Epithelial cell of proximal tubule (primary cell): Measurements from ENCODE around the gene IFITM10. TPM values are rescaled to one million over a fixed set of nuclear protein-coding genes. Genes with fewer than 3 reads are reported as not detected.

ENCODE experiments used
- DNase-seq: peaks from one replicate; pipeline ENCODE4 v3.0.0-alpha.2; 2011; ENCODE audit warnings: low read depth
- H3K4me3 ChIP-seq: 2 replicates; pipeline ENCODE4 v1.5.1; 2011; ENCODE audit warnings: low read depth, mild to moderate bottlenecking, low read length
- total RNA-seq: library from RNA; depleted of rRNA; stranded (reverse); fragments of >200 nt; gene quantifications from 2 replicates; pipeline ENCODE4 v1.2.3, GENCODE V29; 2015
- TF ChIP-seq, protein P1 (sequence below): conservative IDR thresholded peaks from 2 replicates; pipeline ENCODE4 v1.5.1; 2012; ENCODE audit warnings: low read depth, mild to moderate bottlenecking, low read length

Gene IFITM10
- total RNA-seq, 1 donor from 2014 or later, result not detected

- DNase-seq, result no peak
- TF ChIP-seq, protein P1, sequence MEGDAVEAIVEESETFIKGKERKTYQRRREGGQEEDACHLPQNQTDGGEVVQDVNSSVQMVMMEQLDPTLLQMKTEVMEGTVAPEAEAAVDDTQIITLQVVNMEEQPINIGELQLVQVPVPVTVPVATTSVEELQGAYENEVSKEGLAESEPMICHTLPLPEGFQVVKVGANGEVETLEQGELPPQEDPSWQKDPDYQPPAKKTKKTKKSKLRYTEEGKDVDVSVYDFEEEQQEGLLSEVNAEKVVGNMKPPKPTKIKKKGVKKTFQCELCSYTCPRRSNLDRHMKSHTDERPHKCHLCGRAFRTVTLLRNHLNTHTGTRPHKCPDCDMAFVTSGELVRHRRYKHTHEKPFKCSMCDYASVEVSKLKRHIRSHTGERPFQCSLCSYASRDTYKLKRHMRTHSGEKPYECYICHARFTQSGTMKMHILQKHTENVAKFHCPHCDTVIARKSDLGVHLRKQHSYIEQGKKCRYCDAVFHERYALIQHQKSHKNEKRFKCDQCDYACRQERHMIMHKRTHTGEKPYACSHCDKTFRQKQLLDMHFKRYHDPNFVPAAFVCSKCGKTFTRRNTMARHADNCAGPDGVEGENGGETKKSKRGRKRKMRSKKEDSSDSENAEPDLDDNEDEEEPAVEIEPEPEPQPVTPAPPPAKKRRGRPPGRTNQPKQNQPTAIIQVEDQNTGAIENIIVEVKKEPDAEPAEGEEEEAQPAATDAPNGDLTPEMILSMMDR, result no peak
- H3K4me3 ChIP-seq, result no peak overlapping the region
Measured at GRCh38 chr11:1780700-1781592, 30.6 kb upstream of the IFITM10 start.

DNA sequence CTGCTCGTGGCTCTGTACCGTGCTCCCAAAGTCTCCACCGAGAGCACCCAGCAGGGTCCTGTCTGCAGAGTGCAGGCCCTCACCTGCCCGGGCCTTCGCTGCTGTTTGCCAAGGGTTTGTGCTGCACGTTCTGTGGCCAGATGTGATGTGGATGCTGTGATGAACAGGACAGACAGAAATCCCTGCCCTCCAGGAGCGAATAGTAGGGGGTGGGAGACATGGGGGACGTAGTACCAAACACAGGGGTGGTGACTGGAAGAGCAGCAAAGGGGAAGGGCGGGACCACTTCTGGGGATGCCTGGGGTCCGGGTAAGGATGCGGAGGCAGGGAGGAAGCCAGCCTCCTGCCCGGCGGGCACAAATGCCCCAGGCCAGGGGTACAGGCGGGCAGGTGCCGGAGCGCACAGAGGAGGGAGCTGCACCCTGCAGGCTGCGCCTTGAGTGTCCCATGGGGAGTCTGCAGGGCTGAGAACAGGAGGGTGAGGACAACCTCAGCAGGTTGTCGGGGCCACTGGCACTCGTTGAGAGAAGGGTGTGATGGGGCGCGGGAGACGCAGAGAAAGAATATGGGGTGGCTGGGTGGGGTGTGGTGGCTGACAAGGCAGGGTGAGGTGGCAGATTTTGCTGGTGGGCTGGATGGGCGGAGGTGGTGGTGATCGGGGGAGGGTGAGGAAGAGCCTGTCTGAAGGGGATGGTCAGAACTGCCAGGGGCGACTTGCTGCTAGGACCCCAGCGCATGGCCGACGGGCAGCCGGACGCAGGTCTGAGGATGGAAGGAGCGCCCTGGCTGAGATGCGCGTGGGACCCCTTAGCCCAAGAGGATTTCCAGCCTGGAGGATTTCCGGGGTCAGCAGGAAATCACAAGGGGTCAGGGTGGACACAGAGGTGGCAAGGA, 29.7 kb upstream of the IFITM10 start:
- TF ChIP-seq, protein P1, result no peak
- DNase-seq, result no peak
- no peak overlapping the region for H3K4me3 ChIP-seq

GRCh38 chr11:1779034-1779805, 28.8 kb upstream of the IFITM10 start:
- TF ChIP-seq, protein P1, result no peak

GRCh38 chr11:1778141-1778911, 27.9 kb upstream of the IFITM10 start:
- TF ChIP-seq, protein P1, result no peak
- no peak overlapping the region for H3K4me3 ChIP-seq
- DNase-seq, result no peak

More at GRCh38 chr11:1779034-1779805, 28.8 kb upstream of the IFITM10 start:
- no peak for DNase-seq
- H3K4me3 ChIP-seq, result no peak overlapping the region

GRCh38 chr11:1777737-1778136, 27.3 kb upstream of the IFITM10 start:
- H3K4me3 ChIP-seq, result no peak overlapping the region
- TF ChIP-seq, protein P1, result no peak
- no peak for DNase-seq
